ELR (cell line): ENCODE results near the gene ANXA1.

ENCODE experiments used
- DNase-seq: peaks from one replicate; pipeline ENCODE4 v3.0.0-alpha.2; 2015; ENCODE audit warnings: low read depth

Gene ANXA1

GRCh38 chr9:73151653-73152542 is at the start of gene ANXA1:
Gene ANXA1 (plus strand): TSS chr9:73151865. CDS start chr9:73158536, 6,671 bp downstream.
- DNase-seq, result peak; percentile 88

- DNase-seq, result no peak
Observed at GRCh38 chr9:73104342-73104741, 47.3 kb upstream of the ANXA1 start.

- no peak for DNase-seq
Observed at GRCh38 chr9:73104921-73105320, 46.7 kb upstream of the ANXA1 start.

GRCh38 chr9:73107489-73108069 is 44.1 kb upstream of the ANXA1 start:
- DNase-seq, result peak; percentile 77

GRCh38 chr9:73114058-73114457 is 37.6 kb upstream of the ANXA1 start:
- no peak for DNase-seq

- no peak for DNase-seq
Observed at GRCh38 chr9:73114958-73115357, 36.7 kb upstream of the ANXA1 start.

- peak; percentile 88 for DNase-seq
Observed at GRCh38 chr9:73116031-73116430, 35.6 kb upstream of the ANXA1 start.

GRCh38 chr9:73116880-73117279 is 34.8 kb upstream of the ANXA1 start:
- no peak for DNase-seq

GRCh38 chr9:73118286-73118685 is 33.4 kb upstream of the ANXA1 start:
- peak; percentile 70 for DNase-seq

- DNase-seq, result peak; percentile 93
Observed at GRCh38 chr9:73118898-73119554, 32.6 kb upstream of the ANXA1 start.

GRCh38 chr9:73121375-73121935 is 30.2 kb upstream of the ANXA1 start:
- peak; percentile 43 for DNase-seq

GRCh38 chr9:73125651-73126050 is 26.0 kb upstream of the ANXA1 start:
- DNase-seq, result peak; percentile 89

GRCh38 chr9:73129941-73130685 is 21.6 kb upstream of the ANXA1 start:
- no peak for DNase-seq

- DNase-seq, result no peak
Observed at GRCh38 chr9:73131461-73131860, 20.2 kb upstream of the ANXA1 start.

- DNase-seq, result peak; percentile 88
Observed at GRCh38 chr9:73132034-73132776, 19.5 kb upstream of the ANXA1 start.

- DNase-seq, result peak; percentile 44
Observed at GRCh38 chr9:73133022-73133651, 18.5 kb upstream of the ANXA1 start.

- DNase-seq, result no peak
Observed at GRCh38 chr9:73133921-73134407, 17.7 kb upstream of the ANXA1 start.

- DNase-seq, result peak; percentile 46
Observed at GRCh38 chr9:73135394-73135793, 16.3 kb upstream of the ANXA1 start.

- no peak for DNase-seq
Observed at GRCh38 chr9:73137286-73137899, 14.3 kb upstream of the ANXA1 start.

GRCh38 chr9:73137914-73138313 is 13.8 kb upstream of the ANXA1 start:
- DNase-seq, result no peak
